RWPE2 (cell line): Measurements from ENCODE around the gene ESCO1.
"Not testable (repeated sequence)": the region's sequence is repeated elsewhere in the genome, so short reads cannot be mapped to it uniquely, and the experiment has no call there.

Source experiments
- ATAC-seq: fragments of 200-7000 bp; cut with Tn5 transposase; 3 replicates; pipeline ENCODE4 v1.9.1; 2021; ENCODE audit warnings: low read depth
- DNase-seq: peaks from one replicate; pipeline ENCODE4 v3.0.0-alpha.2; 2020; ENCODE audit warnings: low spot score
- H3K27ac ChIP-seq: fragments of 450-650 bp; 2 replicates; pipeline ENCODE4 v1.5.1; 2017; ENCODE audit warnings: mild to moderate bottlenecking; ENCODE audit not compliant: poor library complexity, severe bottlenecking
- H3K27me3 ChIP-seq: fragments of 250-450 bp; sonication (Bioruptor Pico); 2 replicates; pipeline ENCODE4 v1.5.1; 2021; ENCODE audit warnings: mild to moderate bottlenecking, moderate library complexity; ENCODE audit not compliant: insufficient read depth, poor library complexity, severe bottlenecking
- H3K36me3 ChIP-seq: fragments of 250-450 bp; sonication (Bioruptor Pico); 2 replicates; pipeline ENCODE4 v1.5.1; 2020; ENCODE audit warnings: low read depth, mild to moderate bottlenecking, moderate library complexity
- H3K4me1 ChIP-seq: fragments of 250-450 bp; sonication (Bioruptor Pico); 2 replicates; pipeline ENCODE4 v1.5.1; 2021; ENCODE audit warnings: mild to moderate bottlenecking, moderate library complexity; ENCODE audit not compliant: insufficient read depth, poor library complexity, severe bottlenecking
- H3K4me3 ChIP-seq: fragments of 250-450 bp; sonication (Bioruptor Pico); 2 replicates; pipeline ENCODE4 v1.5.1; 2021; ENCODE audit warnings: mild to moderate bottlenecking, moderate library complexity; ENCODE audit not compliant: severe bottlenecking
- H3K9me3 ChIP-seq: fragments of 250-450 bp; sonication (Bioruptor Pico); 2 replicates; pipeline ENCODE4 v1.5.1; 2021; ENCODE audit warnings: mild to moderate bottlenecking, moderate library complexity; ENCODE audit not compliant: severe bottlenecking
- TF ChIP-seq, protein P1 (sequence below): fragments of 450-650 bp; IDR thresholded peaks from one replicate; pipeline ENCODE4 v1.5.1; 2017; ENCODE audit warnings: mild to moderate bottlenecking, moderate library complexity; ENCODE audit not compliant: poor library complexity, severe bottlenecking

ESCO1 gene, protein sequence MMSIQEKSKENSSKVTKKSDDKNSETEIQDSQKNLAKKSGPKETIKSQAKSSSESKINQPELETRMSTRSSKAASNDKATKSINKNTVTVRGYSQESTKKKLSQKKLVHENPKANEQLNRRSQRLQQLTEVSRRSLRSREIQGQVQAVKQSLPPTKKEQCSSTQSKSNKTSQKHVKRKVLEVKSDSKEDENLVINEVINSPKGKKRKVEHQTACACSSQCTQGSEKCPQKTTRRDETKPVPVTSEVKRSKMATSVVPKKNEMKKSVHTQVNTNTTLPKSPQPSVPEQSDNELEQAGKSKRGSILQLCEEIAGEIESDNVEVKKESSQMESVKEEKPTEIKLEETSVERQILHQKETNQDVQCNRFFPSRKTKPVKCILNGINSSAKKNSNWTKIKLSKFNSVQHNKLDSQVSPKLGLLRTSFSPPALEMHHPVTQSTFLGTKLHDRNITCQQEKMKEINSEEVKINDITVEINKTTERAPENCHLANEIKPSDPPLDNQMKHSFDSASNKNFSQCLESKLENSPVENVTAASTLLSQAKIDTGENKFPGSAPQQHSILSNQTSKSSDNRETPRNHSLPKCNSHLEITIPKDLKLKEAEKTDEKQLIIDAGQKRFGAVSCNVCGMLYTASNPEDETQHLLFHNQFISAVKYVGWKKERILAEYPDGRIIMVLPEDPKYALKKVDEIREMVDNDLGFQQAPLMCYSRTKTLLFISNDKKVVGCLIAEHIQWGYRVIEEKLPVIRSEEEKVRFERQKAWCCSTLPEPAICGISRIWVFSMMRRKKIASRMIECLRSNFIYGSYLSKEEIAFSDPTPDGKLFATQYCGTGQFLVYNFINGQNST

DNA sequence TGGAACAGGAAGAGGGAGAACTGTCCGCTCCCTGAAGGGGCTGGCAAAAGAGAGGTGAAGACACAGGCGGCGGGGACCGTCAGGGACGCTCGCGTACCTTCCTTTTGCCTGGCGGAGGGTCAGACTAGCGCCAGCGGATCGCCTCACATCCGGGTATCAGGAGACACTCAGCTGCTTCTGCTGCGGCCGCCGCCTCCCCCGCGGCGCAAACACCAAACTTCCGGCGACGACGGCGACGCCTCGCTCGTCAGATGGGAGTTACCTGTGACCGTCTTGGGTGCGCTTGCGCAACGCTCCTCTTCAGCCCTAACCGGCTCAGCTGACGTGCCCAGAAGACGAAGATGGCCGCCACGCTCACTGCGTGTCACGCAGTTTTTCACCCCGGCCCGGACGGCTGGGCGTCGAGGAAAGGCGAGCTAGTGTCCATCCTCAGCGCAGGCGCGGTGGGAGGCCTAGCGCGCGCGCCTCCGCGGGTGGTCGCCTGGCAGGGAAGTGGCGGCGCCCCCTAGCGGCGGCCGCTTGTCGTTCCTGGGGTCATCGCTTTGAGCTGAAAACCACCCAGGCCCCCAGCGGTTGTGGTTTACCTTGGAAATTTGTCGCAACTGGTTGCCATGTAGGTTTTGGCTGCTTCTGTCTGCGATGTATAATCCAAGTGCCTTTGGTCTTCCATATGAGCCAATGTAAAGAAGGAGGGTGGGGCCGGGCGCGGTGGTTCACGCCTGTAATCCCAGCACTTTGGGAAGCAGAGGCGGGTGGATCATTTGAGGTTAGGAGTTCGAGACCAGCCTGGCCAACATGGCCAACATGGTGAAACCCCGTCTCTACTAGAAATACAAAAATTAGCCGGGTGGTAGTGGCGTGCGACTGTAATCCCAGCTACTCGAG, at the start of gene ESCO1:
Gene ESCO1 (minus strand): TSS at position 179 of the 885 bp plus-strand sequence. CDS start 25,861 bp downstream, outside the sequence.
- Histone ChIP-seq H3K36me3 (peaks cover 4% of the 10 kb centered on the region), H3K4me3 (peak within 1 kb of the TSS; percentile 77), H3K9me3 (no peaks in the 10 kb centered on the region), H3K27ac (peak within 1 kb of the TSS; percentile 83), H3K4me1 (peaks cover 14% of the 10 kb centered on the region), H3K27me3 (no peaks in the 10 kb centered on the region)
- peak; percentile 98 for DNase-seq
- peak; percentile 81 for ATAC-seq
- TF ChIP-seq, protein P1, sequence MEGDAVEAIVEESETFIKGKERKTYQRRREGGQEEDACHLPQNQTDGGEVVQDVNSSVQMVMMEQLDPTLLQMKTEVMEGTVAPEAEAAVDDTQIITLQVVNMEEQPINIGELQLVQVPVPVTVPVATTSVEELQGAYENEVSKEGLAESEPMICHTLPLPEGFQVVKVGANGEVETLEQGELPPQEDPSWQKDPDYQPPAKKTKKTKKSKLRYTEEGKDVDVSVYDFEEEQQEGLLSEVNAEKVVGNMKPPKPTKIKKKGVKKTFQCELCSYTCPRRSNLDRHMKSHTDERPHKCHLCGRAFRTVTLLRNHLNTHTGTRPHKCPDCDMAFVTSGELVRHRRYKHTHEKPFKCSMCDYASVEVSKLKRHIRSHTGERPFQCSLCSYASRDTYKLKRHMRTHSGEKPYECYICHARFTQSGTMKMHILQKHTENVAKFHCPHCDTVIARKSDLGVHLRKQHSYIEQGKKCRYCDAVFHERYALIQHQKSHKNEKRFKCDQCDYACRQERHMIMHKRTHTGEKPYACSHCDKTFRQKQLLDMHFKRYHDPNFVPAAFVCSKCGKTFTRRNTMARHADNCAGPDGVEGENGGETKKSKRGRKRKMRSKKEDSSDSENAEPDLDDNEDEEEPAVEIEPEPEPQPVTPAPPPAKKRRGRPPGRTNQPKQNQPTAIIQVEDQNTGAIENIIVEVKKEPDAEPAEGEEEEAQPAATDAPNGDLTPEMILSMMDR: peak; percentile 98

DNA sequence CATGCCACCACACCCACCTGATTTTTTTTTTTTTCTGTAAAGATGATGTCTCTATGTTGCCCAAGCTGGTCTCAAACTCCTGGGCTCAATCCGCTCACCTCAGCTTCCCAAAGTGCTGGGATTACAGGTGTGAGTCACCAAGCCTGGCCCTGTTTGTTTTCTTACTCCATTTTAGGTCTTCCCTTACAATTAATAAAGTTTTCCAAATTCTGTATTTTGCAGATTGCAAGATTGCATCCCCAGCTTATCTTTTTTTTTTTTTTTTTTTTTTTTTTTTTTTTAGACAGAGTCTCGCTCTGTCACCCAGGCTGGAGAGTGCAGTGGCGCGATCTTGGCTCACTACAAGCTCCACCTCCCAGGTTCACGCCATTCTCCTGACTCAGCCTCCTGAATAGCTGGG, 39.9 kb upstream of the ESCO1 start:
- not testable (repeated sequence) for ATAC-seq, H3K4me3 ChIP-seq, H3K9me3 ChIP-seq, DNase-seq, H3K27ac ChIP-seq, H3K27me3 ChIP-seq
- H3K36me3 ChIP-seq: peaks cover 13% of the 10 kb centered on the region
- H3K4me1 ChIP-seq: peaks cover 14% of the 10 kb centered on the region

DNA sequence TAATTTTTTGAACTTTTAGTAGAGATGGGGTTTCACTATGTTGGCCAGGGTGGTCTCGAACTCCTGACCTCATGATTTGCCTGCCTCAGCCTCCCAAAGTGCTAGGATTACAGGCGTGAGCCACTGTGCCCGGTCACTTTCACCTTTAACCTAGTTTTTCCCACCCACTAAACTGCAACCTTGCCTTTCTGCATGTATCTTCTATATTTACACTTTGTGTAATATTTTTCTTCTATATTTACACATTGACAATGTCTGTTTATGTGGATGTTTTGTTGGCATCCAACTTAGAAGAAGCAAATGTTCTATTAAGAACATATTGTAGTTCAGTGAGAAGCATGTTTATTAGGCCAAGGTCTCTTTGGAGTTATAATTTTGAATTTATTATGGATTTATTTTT, 38.3 kb upstream of the ESCO1 start:
- Histone ChIP-seq H3K4me1 (peaks cover 14% of the 10 kb centered on the region), H3K9me3 (no peaks in the 10 kb centered on the region), H3K27me3 (no peaks in the 10 kb centered on the region), H3K4me3 (no peak overlapping the region), H3K36me3 (peaks cover 22% of the 10 kb centered on the region), H3K27ac (no peak overlapping the region)
- TF ChIP-seq, protein P1: no peak
- DNase-seq (no peak), ATAC-seq (no peak)

DNA sequence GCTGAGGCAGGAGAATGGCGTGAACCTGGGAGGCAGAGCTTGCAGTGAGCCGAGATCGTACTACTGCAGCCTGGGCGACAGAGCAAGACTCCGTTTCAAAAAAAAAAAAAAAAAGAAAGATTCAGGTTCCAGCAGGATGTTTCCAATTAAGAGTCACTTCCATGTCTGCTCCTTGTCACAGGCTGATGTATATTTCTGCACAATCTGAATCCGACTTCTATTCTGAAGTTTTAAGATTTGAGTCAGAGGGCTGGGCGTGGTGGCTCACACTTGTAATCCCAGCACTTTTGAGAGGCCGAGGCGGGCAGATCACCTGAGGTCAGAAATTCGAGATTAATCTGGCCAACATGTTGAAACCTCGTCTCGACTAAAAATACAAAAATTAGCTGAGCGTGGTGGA, 36.3 kb upstream of the ESCO1 start:
- no peak overlapping the region for H3K4me3 ChIP-seq
- H3K9me3 ChIP-seq: no peaks in the 10 kb centered on the region
- peaks cover 41% of the 10 kb centered on the region for H3K36me3 ChIP-seq
- TF ChIP-seq, protein P1: no peak
- DNase-seq (no peak), ATAC-seq (no peak)
- H3K4me1 ChIP-seq: peaks cover 14% of the 10 kb centered on the region
- no peak overlapping the region for H3K27ac ChIP-seq
- peaks cover 2% of the 10 kb centered on the region for H3K27me3 ChIP-seq
